Tibial nerve (tissue), 4 donors: ENCODE data around the gene MUC13. TPM values are rescaled to one million over a fixed set of nuclear protein-coding genes. Genes with fewer than 3 reads are reported as not detected.

Experiments
- DNase-seq, 2 donors: peaks; one replicate each; pipeline ENCODE4 v3.0.0-alpha.2; 2019; ENCODE audit warnings: low spot score in 2 of 2
- H3K27ac ChIP-seq, 4 donors: fragments of 200-600 bp; sonication (generic) in 3 of 4; one replicate each; pipeline ENCODE4 v1.5.1; 2017 to 2019; ENCODE audit warnings: mild to moderate bottlenecking in 1 of 4
- H3K27me3 ChIP-seq, 2 donors: fragments of 200-600 bp; sonication (generic) in 1 of 2; one replicate each; pipeline versions ENCODE4 v1.5.1 to v1.6.0; 2017 to 2019
- H3K36me3 ChIP-seq, 3 donors: fragments of 200-600 bp; sonication (generic); one replicate each; pipeline ENCODE4 v1.5.1; 2018 to 2019
- H3K4me1 ChIP-seq, 4 donors: fragments of 200-600 bp; sonication (generic) in 3 of 4; one replicate each; pipeline ENCODE4 v1.5.1; 2017 to 2019
- H3K4me3 ChIP-seq, 4 donors: fragments of 200-600 bp; sonication (generic) in 3 of 4; one replicate each; pipeline ENCODE4 v1.5.1; 2017 to 2019; ENCODE audit warnings: mild to moderate bottlenecking in 1 of 4, moderate library complexity in 1 of 4
- H3K9me3 ChIP-seq, 4 donors: fragments of 200-600 bp; sonication (generic) in 3 of 4; one replicate each; pipeline ENCODE4 v1.5.1; 2017 to 2019
- EP300 ChIP-seq, 2 donors: sonication (generic); formaldehyde crosslinking; IDR thresholded peaks; one replicate each; pipeline ENCODE4 v1.6.1; 2017; ENCODE audit warnings: antibody characterized with exemption in 2 of 2, mild to moderate bottlenecking in 1 of 2
- POLR2A ChIP-seq, 2 donors: fragments of 450-650 bp; IDR thresholded peaks; one replicate each; pipeline ENCODE4 v1.6.1; 2017; ENCODE audit warnings: antibody characterized with exemption in 2 of 2, mild to moderate bottlenecking in 2 of 2, moderate library complexity in 2 of 2
- WGBS, 2 donors: methylation state at CpG; one replicate each; pipeline ENCODE4 v1.1.5; 2018; 5-methylcytosine and 5-hydroxymethylcytosine counted together
- total RNA-seq, 4 donors: library from RNA; depleted of rRNA; stranded (reverse); fragments of >200 nt; gene quantifications; one replicate each; pipeline ENCODE4 v1.1.0, GENCODE V29; 2016
- TF ChIP-seq, protein P1 (sequence below), 5 experiments: fragments of 200-600 bp in 3 of 5; fragments of 450-650 bp in 2 of 5; sonication (generic) in 3 of 5; IDR thresholded peaks; one replicate each; pipeline ENCODE4 v1.5.1; 2016 to 2019; ENCODE audit warnings: antibody characterized with exemption in 5 of 5, mild to moderate bottlenecking in 3 of 5, moderate library complexity in 2 of 5

The MUC13 gene
- total RNA-seq, 4 donors from 2014 or later, result not detected

DNA sequence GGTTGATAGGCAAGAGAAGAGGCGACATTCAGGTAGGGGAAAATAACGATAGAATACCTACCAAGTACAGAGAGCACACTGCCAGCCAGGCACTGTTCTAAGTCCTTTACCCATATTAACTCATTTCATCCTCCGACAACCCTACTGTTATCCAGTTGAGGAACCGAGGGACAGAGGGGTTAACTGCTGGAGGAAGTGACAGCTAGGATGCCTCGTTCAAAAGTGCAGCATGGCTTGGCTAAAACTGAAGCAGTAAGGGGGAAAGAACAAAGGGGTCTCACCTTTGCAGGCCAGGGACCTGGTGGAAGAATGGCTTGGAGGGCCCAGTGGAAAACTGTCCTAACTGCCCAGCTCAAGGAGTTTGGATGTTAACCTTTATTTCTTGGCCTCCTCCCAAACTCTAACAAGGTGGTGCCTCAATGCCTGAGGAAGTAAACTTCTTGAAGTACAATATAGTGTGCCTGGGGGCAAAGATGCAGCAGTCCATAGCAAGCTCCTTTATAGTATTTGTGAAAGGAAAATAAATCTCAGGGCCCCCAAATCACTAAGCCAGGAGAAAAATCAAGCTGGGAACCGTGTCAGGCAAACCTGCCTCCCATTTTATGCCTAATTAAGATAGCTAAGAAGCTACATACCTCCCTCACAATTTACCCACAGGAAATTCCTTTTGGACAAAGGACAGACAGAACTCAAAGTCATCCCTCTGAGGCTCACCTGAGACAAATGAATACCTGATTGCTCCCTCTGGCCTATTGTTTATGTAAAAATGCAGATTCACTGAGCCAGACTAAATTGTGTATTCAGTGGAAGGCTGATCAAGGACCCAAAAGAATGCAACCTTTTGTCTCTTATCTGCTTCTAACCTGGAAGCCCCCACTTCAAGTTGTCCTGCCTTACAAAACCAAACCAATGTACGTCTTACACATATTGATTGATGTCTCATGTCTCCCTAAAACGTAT is 45.8 kb downstream of the MUC13 start:
- H3K27ac ChIP-seq, result no peak overlapping the region

DNA sequence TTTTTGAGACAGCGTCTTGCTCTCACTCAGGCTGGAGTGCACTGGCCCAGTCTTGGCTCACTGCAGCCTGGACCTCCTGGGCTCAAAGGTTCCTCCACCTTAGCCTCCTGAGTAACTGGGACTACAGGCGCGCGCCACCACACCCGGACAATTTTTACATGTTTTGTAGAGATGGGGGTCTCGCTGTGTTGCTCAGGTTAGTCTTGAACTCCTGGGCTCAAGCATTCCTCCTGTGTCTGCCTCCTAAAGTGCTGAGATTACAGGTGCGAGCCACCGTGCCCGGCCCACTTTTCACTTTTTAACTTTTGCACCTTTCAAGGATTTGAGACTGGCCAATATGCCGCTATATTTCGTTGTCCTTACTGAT is 46.6 kb downstream of the MUC13 start:
- H3K9me3 ChIP-seq, result no peaks in the 10 kb centered on the region
- no peak for DNase-seq
- H3K4me3 ChIP-seq, result peak overlapping the region; percentile 72 to 88 (median 78)
- peak overlapping the region in 2 of 4 donors; percentile 75 to 90 for H3K27ac ChIP-seq
- TF ChIP-seq, protein P1, sequence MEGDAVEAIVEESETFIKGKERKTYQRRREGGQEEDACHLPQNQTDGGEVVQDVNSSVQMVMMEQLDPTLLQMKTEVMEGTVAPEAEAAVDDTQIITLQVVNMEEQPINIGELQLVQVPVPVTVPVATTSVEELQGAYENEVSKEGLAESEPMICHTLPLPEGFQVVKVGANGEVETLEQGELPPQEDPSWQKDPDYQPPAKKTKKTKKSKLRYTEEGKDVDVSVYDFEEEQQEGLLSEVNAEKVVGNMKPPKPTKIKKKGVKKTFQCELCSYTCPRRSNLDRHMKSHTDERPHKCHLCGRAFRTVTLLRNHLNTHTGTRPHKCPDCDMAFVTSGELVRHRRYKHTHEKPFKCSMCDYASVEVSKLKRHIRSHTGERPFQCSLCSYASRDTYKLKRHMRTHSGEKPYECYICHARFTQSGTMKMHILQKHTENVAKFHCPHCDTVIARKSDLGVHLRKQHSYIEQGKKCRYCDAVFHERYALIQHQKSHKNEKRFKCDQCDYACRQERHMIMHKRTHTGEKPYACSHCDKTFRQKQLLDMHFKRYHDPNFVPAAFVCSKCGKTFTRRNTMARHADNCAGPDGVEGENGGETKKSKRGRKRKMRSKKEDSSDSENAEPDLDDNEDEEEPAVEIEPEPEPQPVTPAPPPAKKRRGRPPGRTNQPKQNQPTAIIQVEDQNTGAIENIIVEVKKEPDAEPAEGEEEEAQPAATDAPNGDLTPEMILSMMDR (IDR thresholded peaks at IDR 0.05), result no peak
- TF ChIP-seq EP300 (IDR thresholded peaks at IDR 0.05) (no peak), POLR2A (IDR thresholded peaks at IDR 0.05) (no peak)
- H3K36me3 ChIP-seq, result no peaks in the 10 kb centered on the region
- H3K4me1 ChIP-seq, result peaks cover 0 to 37% (median 9%) of the 10 kb centered on the region in 4 donors
- WGBS, 2 donors, result 88 to 93% methylated on average over 11 of the region's 11 CpGs
- H3K27me3 ChIP-seq, result no peaks in the 10 kb centered on the region

More for the DNA sequence above, 45.8 kb downstream of the MUC13 start:
- TF ChIP-seq, protein P1 (IDR thresholded peaks at IDR 0.05), result no peak
- TF ChIP-seq EP300 (IDR thresholded peaks at IDR 0.05) (no peak), POLR2A (IDR thresholded peaks at IDR 0.05) (no peak)
- H3K4me1 ChIP-seq, result peaks cover 0 to 28% (median 9%) of the 10 kb centered on the region in 4 donors
- no peak for DNase-seq
- WGBS, 2 donors, result 73 to 75% methylated on average over 8 of the region's 8 CpGs
- H3K4me3 ChIP-seq, result no peak overlapping the region
- no peaks in the 10 kb centered on the region for H3K36me3 ChIP-seq
- H3K9me3 ChIP-seq, result no peaks in the 10 kb centered on the region
- H3K27me3 ChIP-seq, result no peaks in the 10 kb centered on the region

DNA sequence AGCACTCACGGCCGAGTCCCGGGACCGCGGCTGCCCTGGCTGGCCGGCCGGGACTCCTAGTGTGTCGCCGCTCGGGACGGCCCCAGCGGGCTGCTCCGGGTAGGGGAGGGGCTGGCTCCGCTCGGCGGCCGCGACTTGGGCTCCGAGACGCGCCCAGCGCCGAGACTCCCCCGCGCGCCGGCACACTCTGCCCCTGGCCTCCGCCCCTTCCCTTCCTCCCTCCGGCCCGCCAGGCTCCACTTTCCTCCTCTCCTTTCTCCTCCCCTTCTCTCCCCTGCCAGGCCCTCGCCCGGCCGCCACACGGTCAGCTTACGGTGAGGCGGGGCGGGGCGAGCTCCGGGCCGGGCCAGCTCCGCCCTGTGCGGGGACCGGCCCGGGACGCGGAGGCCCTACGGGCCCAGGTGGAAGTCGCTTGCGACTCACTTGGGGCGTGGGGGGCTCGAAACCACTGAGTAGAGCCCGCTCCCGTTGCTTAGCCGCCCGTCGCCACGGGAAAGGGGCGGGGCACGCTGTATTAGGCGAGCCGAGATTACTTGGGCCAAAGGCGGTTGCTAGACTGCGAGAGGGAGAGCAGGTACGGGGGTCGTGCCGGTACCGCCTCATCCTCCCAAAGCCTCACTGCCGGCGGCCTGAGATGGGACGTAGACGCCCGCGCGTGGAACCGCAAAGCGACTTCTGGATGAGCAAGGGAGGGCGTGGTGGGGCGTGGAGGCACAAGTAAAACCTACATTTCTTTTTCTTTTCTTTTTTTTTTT is 47.2 kb downstream of the MUC13 start, which contains the start of gene ITGB5:
TSS of gene ITGB5 (minus strand) at position 189 of the 755 bp plus-strand sequence. CDS start 365 bp downstream, outside the sequence.
- peak; percentile 54 to 66 for DNase-seq
- H3K36me3 ChIP-seq, result no peaks in the 10 kb centered on the region
- H3K27me3 ChIP-seq, result no peaks in the 10 kb centered on the region
- TF ChIP-seq, protein P1 (IDR thresholded peaks at IDR 0.05), result peak in 1 of 5 experiments; percentile 37
- TF ChIP-seq EP300 (IDR thresholded peaks at IDR 0.05) (peak in 1 of 2 donors; percentile 65), POLR2A (IDR thresholded peaks at IDR 0.05) (peak; percentile 48 to 58)
- H3K4me1 ChIP-seq, result peaks cover 0 to 42% (median 9%) of the 10 kb centered on the region in 4 donors
- peak within 1 kb of the TSS; percentile 72 to 88 (median 78) for H3K4me3 ChIP-seq
- 6% methylated on average over 48 to 59 of the region's 78 CpGs for WGBS, 2 donors
- no peaks in the 10 kb centered on the region for H3K9me3 ChIP-seq
- peak within 1 kb of the TSS; percentile 75 to 90 (median 88) for H3K27ac ChIP-seq

DNA sequence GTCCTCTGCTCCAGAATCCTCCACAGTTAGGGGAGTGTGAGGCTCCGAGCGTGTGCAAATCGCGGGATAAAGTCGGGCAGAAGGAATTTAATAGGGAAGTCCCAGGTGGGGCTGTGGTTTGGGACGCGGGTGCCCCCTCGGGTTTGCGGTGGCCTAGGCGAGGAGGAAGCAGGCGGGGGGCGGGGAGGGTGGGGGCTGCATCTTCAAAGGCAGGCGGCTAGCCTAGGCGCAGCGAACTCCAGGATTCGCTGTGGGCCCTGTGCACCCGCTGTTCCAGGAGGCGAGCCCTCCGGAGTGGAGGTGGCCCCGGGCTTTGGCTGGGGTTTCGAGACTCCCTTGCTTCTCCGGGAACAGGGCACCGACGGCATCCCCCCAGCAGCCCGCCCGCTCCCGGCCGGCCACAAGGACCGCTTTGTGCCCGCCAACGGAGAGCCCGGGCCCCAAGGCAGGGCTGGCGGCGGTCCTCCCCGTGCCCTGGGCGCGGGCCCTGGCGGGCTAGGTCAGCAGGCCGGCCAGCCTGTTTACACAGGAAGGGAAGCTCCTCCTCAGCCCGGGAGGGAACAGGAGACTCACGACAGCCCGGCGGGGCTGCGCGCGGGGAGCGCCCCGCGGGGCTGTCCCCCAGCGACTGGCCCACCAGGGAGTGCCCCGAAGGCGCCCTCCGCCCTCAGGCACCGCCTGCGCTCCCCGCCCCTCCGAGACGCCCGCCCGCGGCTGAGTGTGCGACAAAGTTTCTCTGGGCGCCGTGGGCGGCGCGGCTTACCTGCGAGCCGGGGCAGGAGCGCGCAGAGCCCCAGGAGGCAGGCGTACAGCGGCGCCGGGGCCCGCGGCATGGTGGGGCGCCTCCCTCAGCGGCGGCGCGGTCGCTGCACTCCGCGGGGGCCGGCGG is 48.1 kb downstream of the MUC13 start:
- H3K27ac ChIP-seq, result peak overlapping the region; percentile 75 to 90 (median 88)
- WGBS, 2 donors, result 0 to 1% methylated on average over 12 to 62 of the region's 87 CpGs
- no peaks in the 10 kb centered on the region for H3K9me3 ChIP-seq
- H3K4me3 ChIP-seq, result peak overlapping the region; percentile 60 to 88 (median 70)
- DNase-seq, result no peak
- TF ChIP-seq POLR2A (IDR thresholded peaks at IDR 0.05) (peak in 1 of 2 donors; percentile 5), EP300 (IDR thresholded peaks at IDR 0.05) (no peak)
- TF ChIP-seq, protein P1 (IDR thresholded peaks at IDR 0.05), result peak in 1 of 5 experiments; percentile 17
- no peaks in the 10 kb centered on the region for H3K36me3 ChIP-seq
- peaks cover 0 to 43% (median 9%) of the 10 kb centered on the region in 4 donors for H3K4me1 ChIP-seq
- no peaks in the 10 kb centered on the region for H3K27me3 ChIP-seq
